HEK293 (cell line): Measurements from ENCODE around the gene HAUS6.

Experiments used
- CTCF ChIA-PET: fragments of 350-600 bp; formaldehyde crosslinking; extraction: SDS; loops from one replicate; lab custom pipeline; 2021; ENCODE audit warnings: antibody characterized with exemption; lab: Yijun Ruan, JAX
- POLR2A ChIA-PET: fragments of 300-600 bp; formaldehyde crosslinking; extraction: SDS; loops from one replicate; lab custom pipeline; 2020; ENCODE audit warnings: antibody characterized with exemption, inconsistent platforms; lab: Yijun Ruan, JAX
- H3K27ac ChIP-seq: fragments of 200-500 bp; sonication (Bioruptor generic); 2 replicates; pipeline ENCODE4 v1.5.1; 2014; ENCODE audit warnings: low read depth, low read length, control low read depth, inconsistent platforms; ENCODE audit errors: extremely low read depth
- H3K36me3 ChIP-seq, 2 experiments: fragments of 200-500 bp in 1 of 2; sonication (Bioruptor generic) in 1 of 2; 1 replicate in 1 of 2; 2 replicates in 1 of 2; pipeline ENCODE4 v1.5.1; 2014 to 2017; ENCODE audit warnings: inconsistent platforms in 2 of 2, low read length in 2 of 2; ENCODE audit not compliant: control insufficient read depth in 2 of 2, insufficient read depth in 1 of 2
- H3K4me1 ChIP-seq: fragments of 200-500 bp; sonication (Bioruptor generic); 2 replicates; pipeline ENCODE4 v1.5.1; 2014; ENCODE audit warnings: mild to moderate bottlenecking, low read length, inconsistent platforms; ENCODE audit not compliant: control insufficient read depth, insufficient read depth
- H3K4me3 ChIP-seq: 2 replicates; pipeline ENCODE4 v1.5.1; 2011; ENCODE audit warnings: low read depth, mild to moderate bottlenecking, control low read depth, low read length, moderate library complexity
- H3K9me3 ChIP-seq: fragments of 200-500 bp; sonication (Bioruptor generic); 2 replicates; pipeline ENCODE4 v1.5.1; 2014; ENCODE audit warnings: low read depth, low read length, inconsistent platforms; ENCODE audit not compliant: control insufficient read depth, insufficient read depth
- GLI4 ChIP-seq: fragments of 450-650 bp; formaldehyde crosslinking; IDR thresholded peaks from 2 replicates; pipeline ENCODE4 v1.5.1; 2016; ENCODE audit warnings: missing biosample characterization, missing genetic modification characterization
- PRDM1 ChIP-seq: fragments of 450-650 bp; formaldehyde crosslinking; IDR thresholded peaks from 2 replicates; pipeline ENCODE4; 2016; ENCODE audit warnings: missing biosample characterization, missing genetic modification characterization
- YY2 ChIP-seq: fragments of 450-650 bp; formaldehyde crosslinking; IDR thresholded peaks from 2 replicates; pipeline ENCODE4 v1.5.1; 2016; ENCODE audit warnings: missing biosample characterization, missing genetic modification characterization
- ZBTB11 ChIP-seq: fragments of 450-650 bp; formaldehyde crosslinking; conservative IDR thresholded peaks from 2 replicates; pipeline ENCODE4 v1.5.1; 2016; ENCODE audit warnings: low read depth, missing biosample characterization, missing genetic modification characterization
- ZIC2 ChIP-seq: fragments of 450-650 bp; formaldehyde crosslinking; IDR thresholded peaks from 2 replicates; pipeline ENCODE4 v1.5.1; 2016; ENCODE audit warnings: missing biosample characterization, missing genetic modification characterization
- ZNF132 ChIP-seq: fragments of 450-650 bp; formaldehyde crosslinking; IDR thresholded peaks from 2 replicates; pipeline ENCODE4 v1.5.1; 2017; ENCODE audit warnings: missing biosample characterization, missing genetic modification characterization, borderline replicate concordance
- ZNF174 ChIP-seq: fragments of 450-650 bp; formaldehyde crosslinking; IDR thresholded peaks from 2 replicates; pipeline ENCODE4 v1.5.0; 2017; ENCODE audit warnings: missing biosample characterization, mild to moderate bottlenecking, missing genetic modification characterization
- ZNF404 ChIP-seq: fragments of 450-650 bp; formaldehyde crosslinking; IDR thresholded peaks from 2 replicates; pipeline ENCODE4 v1.5.1; 2017; ENCODE audit warnings: missing biosample characterization, missing genetic modification characterization
- ZNF48 ChIP-seq: fragments of 450-650 bp; formaldehyde crosslinking; IDR thresholded peaks from 2 replicates; pipeline ENCODE4 v1.5.1; 2016; ENCODE audit warnings: missing biosample characterization, missing genetic modification characterization
- ZNF549 ChIP-seq: fragments of 450-650 bp; IDR thresholded peaks from 2 replicates; pipeline ENCODE4 v1.5.1; 2018; ENCODE audit warnings: missing biosample characterization, missing genetic modification characterization, mild to moderate bottlenecking, inconsistent platforms, moderate library complexity
- ZNF626 ChIP-seq: fragments of 450-650 bp; sonication (Bioruptor Pico); formaldehyde crosslinking; IDR thresholded peaks from 2 replicates; pipeline ENCODE4 v1.5.1; 2018; ENCODE audit warnings: missing biosample characterization, missing genetic modification characterization, inconsistent platforms
- ZNF692 ChIP-seq: fragments of 450-650 bp; formaldehyde crosslinking; IDR thresholded peaks from 2 replicates; pipeline ENCODE4 v1.5.1; 2016; ENCODE audit warnings: missing biosample characterization, missing genetic modification characterization
- ZNF707 ChIP-seq: fragments of 450-650 bp; formaldehyde crosslinking; IDR thresholded peaks from 2 replicates; pipeline ENCODE4 v1.5.1; 2016; ENCODE audit warnings: missing biosample characterization, missing genetic modification characterization
- ZNF777 ChIP-seq: fragments of 450-650 bp; formaldehyde crosslinking; IDR thresholded peaks from 2 replicates; pipeline ENCODE4 v1.5.1; 2017; ENCODE audit warnings: missing biosample characterization, missing genetic modification characterization, borderline replicate concordance
- TF ChIP-seq, protein P1 (sequence below): fragments of 450-650 bp; formaldehyde crosslinking; IDR thresholded peaks from 2 replicates; pipeline ENCODE4 v1.5.1; 2016; ENCODE audit warnings: missing biosample characterization, missing genetic modification characterization
- TF ChIP-seq, protein P2 (sequence below): fragments of 450-650 bp; formaldehyde crosslinking; IDR thresholded peaks from 2 replicates; pipeline ENCODE4 v1.5.1; 2016; ENCODE audit warnings: missing biosample characterization, missing genetic modification characterization
- TF ChIP-seq, protein P3 (sequence below): fragments of 450-650 bp; formaldehyde crosslinking; IDR thresholded peaks from 2 replicates; pipeline ENCODE4 v1.5.1; 2017; ENCODE audit warnings: missing biosample characterization, missing genetic modification characterization
- TF ChIP-seq, protein P4 (sequence below): fragments of 450-650 bp; formaldehyde crosslinking; IDR thresholded peaks from 2 replicates; pipeline ENCODE4 v1.5.1; 2016; ENCODE audit warnings: missing biosample characterization, missing genetic modification characterization

The HAUS6 gene, protein sequence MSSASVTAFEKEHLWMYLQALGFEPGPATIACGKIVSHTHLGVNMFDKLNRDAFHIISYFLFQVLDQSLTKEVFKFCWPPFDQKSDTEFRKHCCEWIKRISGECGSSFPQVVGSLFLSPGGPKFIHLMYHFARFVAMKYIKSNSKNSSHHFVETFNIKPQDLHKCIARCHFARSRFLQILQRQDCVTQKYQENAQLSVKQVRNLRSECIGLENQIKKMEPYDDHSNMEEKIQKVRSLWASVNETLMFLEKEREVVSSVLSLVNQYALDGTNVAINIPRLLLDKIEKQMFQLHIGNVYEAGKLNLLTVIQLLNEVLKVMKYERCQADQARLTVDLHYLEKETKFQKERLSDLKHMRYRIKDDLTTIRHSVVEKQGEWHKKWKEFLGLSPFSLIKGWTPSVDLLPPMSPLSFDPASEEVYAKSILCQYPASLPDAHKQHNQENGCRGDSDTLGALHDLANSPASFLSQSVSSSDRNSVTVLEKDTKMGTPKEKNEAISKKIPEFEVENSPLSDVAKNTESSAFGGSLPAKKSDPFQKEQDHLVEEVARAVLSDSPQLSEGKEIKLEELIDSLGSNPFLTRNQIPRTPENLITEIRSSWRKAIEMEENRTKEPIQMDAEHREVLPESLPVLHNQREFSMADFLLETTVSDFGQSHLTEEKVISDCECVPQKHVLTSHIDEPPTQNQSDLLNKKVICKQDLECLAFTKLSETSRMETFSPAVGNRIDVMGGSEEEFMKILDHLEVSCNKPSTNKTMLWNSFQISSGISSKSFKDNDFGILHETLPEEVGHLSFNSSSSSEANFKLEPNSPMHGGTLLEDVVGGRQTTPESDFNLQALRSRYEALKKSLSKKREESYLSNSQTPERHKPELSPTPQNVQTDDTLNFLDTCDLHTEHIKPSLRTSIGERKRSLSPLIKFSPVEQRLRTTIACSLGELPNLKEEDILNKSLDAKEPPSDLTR

GRCh38 chr9:19102631-19103345, at the start of gene HAUS6:
TSS of gene HAUS6 (minus strand) at chr9:19102904. CDS start at chr9:19102651, 253 bp downstream.
- ChIA-PET CTCF (interaction anchor here (1.0 to 1.6 kb wide), 2 partner anchors 17 to 266 kb away, joined by 3 to 4 read pairs; no protein-coding TSS in a partner anchor), POLR2A (interaction anchor here (0.6 to 1.5 kb wide), 8 partner anchors 10 to 1646 kb away, joined by 3 to 10 read pairs (median 4); partner anchors contain the start of genes DENND4C, RPS6 and RRAGA)
- H3K27ac ChIP-seq = peak within 1 kb of the TSS; percentile 70
- peaks cover 2% of the 10 kb centered on the region; the same call in 1 of the 2 replicates for H3K4me1 ChIP-seq
- no peaks in the 10 kb centered on the region for H3K9me3 ChIP-seq
- H3K4me3 ChIP-seq = peak within 1 kb of the TSS; percentile 71
- peaks cover 7 to 22% of the 10 kb centered on the region in 2 experiments; a peak in 2 of 3 replicates for H3K36me3 ChIP-seq
- TF ChIP-seq ZNF549 (tag by site-specific recombination) (no peak), PRDM1 (tag by site-specific recombination) (no peak), GLI4 (tag by site-specific recombination) (no peak), ZBTB11 (tag by site-specific recombination) (peak; percentile 50), ZNF626 (no peak), ZNF707 (tag by site-specific recombination) (no peak), YY2 (tag by site-specific recombination) (no peak), ZNF777 (tag by site-specific recombination) (no peak), ZNF132 (tag by site-specific recombination) (no peak), ZNF174 (tag by site-specific recombination) (no peak), ZNF48 (tag by site-specific recombination) (no peak), ZNF692 (tag by site-specific recombination) (peak; percentile 72; the same call in 1 of the 2 replicates), ZIC2 (tag by site-specific recombination) (no peak), ZNF404 (tag by site-specific recombination) (no peak)
- TF ChIP-seq, protein P1, sequence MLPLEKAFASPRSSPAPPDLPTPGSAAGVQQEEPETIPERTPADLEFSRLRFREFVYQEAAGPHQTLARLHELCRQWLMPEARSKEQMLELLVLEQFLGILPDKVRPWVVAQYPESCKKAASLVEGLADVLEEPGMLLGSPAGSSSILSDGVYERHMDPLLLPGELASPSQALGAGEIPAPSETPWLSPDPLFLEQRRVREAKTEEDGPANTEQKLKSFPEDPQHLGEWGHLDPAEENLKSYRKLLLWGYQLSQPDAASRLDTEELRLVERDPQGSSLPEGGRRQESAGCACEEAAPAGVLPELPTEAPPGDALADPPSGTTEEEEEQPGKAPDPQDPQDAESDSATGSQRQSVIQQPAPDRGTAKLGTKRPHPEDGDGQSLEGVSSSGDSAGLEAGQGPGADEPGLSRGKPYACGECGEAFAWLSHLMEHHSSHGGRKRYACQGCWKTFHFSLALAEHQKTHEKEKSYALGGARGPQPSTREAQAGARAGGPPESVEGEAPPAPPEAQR (tag by site-specific recombination) = no peak
- TF ChIP-seq, protein P2, sequence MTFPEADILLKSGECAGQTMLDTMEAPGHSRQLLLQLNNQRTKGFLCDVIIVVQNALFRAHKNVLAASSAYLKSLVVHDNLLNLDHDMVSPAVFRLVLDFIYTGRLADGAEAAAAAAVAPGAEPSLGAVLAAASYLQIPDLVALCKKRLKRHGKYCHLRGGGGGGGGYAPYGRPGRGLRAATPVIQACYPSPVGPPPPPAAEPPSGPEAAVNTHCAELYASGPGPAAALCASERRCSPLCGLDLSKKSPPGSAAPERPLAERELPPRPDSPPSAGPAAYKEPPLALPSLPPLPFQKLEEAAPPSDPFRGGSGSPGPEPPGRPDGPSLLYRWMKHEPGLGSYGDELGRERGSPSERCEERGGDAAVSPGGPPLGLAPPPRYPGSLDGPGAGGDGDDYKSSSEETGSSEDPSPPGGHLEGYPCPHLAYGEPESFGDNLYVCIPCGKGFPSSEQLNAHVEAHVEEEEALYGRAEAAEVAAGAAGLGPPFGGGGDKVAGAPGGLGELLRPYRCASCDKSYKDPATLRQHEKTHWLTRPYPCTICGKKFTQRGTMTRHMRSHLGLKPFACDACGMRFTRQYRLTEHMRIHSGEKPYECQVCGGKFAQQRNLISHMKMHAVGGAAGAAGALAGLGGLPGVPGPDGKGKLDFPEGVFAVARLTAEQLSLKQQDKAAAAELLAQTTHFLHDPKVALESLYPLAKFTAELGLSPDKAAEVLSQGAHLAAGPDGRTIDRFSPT (tag by site-specific recombination) = peak; percentile 74; the same call in 1 of the 2 replicates
- TF ChIP-seq, protein P3, sequence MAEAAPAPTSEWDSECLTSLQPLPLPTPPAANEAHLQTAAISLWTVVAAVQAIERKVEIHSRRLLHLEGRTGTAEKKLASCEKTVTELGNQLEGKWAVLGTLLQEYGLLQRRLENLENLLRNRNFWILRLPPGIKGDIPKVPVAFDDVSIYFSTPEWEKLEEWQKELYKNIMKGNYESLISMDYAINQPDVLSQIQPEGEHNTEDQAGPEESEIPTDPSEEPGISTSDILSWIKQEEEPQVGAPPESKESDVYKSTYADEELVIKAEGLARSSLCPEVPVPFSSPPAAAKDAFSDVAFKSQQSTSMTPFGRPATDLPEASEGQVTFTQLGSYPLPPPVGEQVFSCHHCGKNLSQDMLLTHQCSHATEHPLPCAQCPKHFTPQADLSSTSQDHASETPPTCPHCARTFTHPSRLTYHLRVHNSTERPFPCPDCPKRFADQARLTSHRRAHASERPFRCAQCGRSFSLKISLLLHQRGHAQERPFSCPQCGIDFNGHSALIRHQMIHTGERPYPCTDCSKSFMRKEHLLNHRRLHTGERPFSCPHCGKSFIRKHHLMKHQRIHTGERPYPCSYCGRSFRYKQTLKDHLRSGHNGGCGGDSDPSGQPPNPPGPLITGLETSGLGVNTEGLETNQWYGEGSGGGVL (tag by site-specific recombination) = no peak
- TF ChIP-seq, protein P4, sequence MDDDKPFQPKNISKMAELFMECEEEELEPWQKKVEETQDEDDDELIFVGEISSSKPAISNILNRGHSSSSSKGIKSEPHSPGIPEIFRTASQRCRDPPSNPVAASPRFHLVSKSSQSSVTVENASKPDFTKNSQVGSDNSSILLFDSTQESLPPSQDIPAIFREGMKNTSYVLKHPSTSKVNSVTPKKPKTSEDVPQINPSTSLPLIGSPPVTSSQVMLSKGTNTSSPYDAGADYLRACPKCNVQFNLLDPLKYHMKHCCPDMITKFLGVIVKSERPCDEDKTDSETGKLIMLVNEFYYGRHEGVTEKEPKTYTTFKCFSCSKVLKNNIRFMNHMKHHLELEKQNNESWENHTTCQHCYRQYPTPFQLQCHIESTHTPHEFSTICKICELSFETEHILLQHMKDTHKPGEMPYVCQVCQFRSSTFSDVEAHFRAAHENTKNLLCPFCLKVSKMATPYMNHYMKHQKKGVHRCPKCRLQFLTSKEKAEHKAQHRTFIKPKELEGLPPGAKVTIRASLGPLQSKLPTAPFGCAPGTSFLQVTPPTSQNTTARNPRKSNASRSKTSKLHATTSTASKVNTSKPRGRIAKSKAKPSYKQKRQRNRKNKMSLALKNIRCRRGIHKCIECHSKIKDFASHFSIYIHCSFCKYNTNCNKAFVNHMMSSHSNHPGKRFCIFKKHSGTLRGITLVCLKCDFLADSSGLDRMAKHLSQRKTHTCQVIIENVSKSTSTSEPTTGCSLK (tag by site-specific recombination) = no peak
